ENCODE measurements around the gene PAM16. TPM values are rescaled to one million over a fixed set of nuclear protein-coding genes. Genes with fewer than 3 reads are reported as not detected.

The PAM16 gene
- total RNA-seq, 2 experiments from 2014 or later = 47.5 to 49.4 TPM

Other genes starting within 250 kb of the PAM16 start
- gene ADCY9, start 234.9 kb downstream of the PAM16 start, total RNA-seq = 10 to 100 TPM in 1 of 2 experiments, 1 to 10 TPM in 1; 8.6 to 11.0 TPM
- gene SRL, start 109.2 kb downstream of the PAM16 start, total RNA-seq = not detected
- 10 to 100 TPM; 18.0 to 27.2 TPM for gene TFAP4, start 78.3 kb downstream of the PAM16 start, total RNA-seq
- gene GLIS2, start 35.3 kb downstream of the PAM16 start, total RNA-seq = under 1 TPM; 0.55 to 0.63 TPM
- gene VASN, start 20.5 kb upstream of the PAM16 start, total RNA-seq = not detected
- 100 to 1,000 TPM; 142 to 246 TPM for gene CORO7, start 65.3 kb upstream of the PAM16 start, total RNA-seq
- gene DNAJA3, start 74.5 kb upstream of the PAM16 start, total RNA-seq = 10 to 100 TPM; 64.0 to 68.7 TPM
- 10 to 100 TPM; 52.5 to 72.5 TPM for gene NMRAL1, start 123.3 kb upstream of the PAM16 start, total RNA-seq
- 100 to 1,000 TPM in 1 of 2 experiments, 10 to 100 TPM in 1; 96.5 to 103 TPM for gene HMOX2, start 125.1 kb upstream of the PAM16 start, total RNA-seq
- 10 to 100 TPM; 45.2 to 57.3 TPM for gene CDIP1, start 187.5 kb upstream of the PAM16 start, total RNA-seq
- under 1 TPM in 1 of 2 experiments, not detected in 1; 0.14 TPM for gene C16orf96, start 205.0 kb upstream of the PAM16 start, total RNA-seq